ENCODE data around the gene METTL8. TPM values are rescaled to one million over a fixed set of nuclear protein-coding genes. Genes with fewer than 3 reads are reported as not detected.

The METTL8 gene
- total and polyA plus RNA-seq, 2 experiments from 2014 or later = 60.9 to 64.3 TPM

GRCh38 chr2:171293661-171294060, 140.1 kb downstream of the METTL8 start:
- no peak for ATAC-seq
- Mint-ChIP-seq H3K36me3 (ENCODE audit: low read depth) (no peaks in the 10 kb centered on the region), H3K27me3 (ENCODE audit: insufficient read depth, low read depth, poor library complexity) (peaks cover 3% of the 10 kb centered on the region), H3K27ac (no peak overlapping the region), H3K4me3 (no peak overlapping the region), H3K4me1 (peaks cover 10% of the 10 kb centered on the region), H3K9me3 (no peaks in the 10 kb centered on the region)
- Histone ChIP-seq H3K27ac (ENCODE audit: low read depth) (no peak overlapping the region), H3K79me2 (replicated peaks; ENCODE audit: insufficient read depth) (no peaks in the 10 kb centered on the region), H3K36me3 (ENCODE audit: insufficient read depth) (no peaks in the 10 kb centered on the region), H3K9me2 (ENCODE audit: insufficient read depth) (no peaks in the 10 kb centered on the region), H3K27me3 (ENCODE audit: insufficient read depth) (no peaks in the 10 kb centered on the region), H3K4me1 (ENCODE audit: insufficient read depth) (no peaks in the 10 kb centered on the region; the same call in 1 of the 2 replicates), H3F3A (replicated peaks; ENCODE audit: low read depth) (no peaks in the 10 kb centered on the region), H4K20me1 (replicated peaks; ENCODE audit: insufficient read depth) (no peaks in the 10 kb centered on the region), H3K4me3 (no peak overlapping the region), H3K4me2 (no peak overlapping the region), H2AFZ (no peak overlapping the region)
- TF ChIP-seq EZH2phosphoT487 (IDR thresholded peaks at IDR 0.05; ENCODE audit: unreplicated experiment) (no peak), ETS1 (IDR thresholded peaks at IDR 0.05) (no peak), ZNF462 (CRISPR knock-in tag; IDR thresholded peaks at IDR 0.05) (no peak), CTCF (conservative IDR thresholded peaks at IDR 0.05; ENCODE audit: low read depth in 2 of 2) (no peak), STAT1 (IDR thresholded peaks at IDR 0.05; ENCODE audit: unreplicated experiment) (no peak)
- no peak for DNase-seq (ENCODE audit: low spot score)
